ENCODE measurements around the gene AHSG. TPM values are rescaled to one million over a fixed set of nuclear protein-coding genes. Genes with fewer than 3 reads are reported as not detected.

AHSG gene
- total and polyA plus RNA-seq, 2 donors: 0.23 to 0.33 TPM

DNA sequence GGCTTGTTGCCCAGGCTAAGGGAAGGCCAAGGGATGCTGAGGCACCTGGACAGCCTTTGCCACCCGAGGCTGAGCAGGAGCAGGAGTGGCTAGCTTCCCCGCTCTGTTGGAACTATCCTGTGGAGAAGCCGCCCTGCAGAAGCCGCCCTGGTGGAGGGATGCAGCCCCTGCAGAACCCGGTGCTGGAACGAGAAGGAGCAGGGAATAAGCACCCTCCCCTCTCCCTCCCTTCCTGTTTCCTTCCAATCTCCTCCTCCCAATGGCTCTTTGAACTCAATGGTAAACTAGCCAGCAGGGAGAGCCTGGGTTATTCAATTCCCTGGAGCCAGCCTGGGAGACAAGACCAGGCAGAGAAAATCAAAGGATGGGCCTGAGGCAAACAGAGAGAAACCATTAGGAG is 41.1 kb downstream of the AHSG start:
- Histone ChIP-seq H3K9me3 (ENCODE audit: control insufficient read depth in 2 of 2, insufficient read depth in 1 of 2, low read length in 1 of 2) (no peaks in the 10 kb centered on the region), H3K36me3 (ENCODE audit: control insufficient read depth in 2 of 2, insufficient read depth in 2 of 2, low read length in 1 of 2) (no peaks in the 10 kb centered on the region), H3K27ac (ENCODE audit: low read depth in 1 of 2, low read length in 1 of 2) (no peak overlapping the region), H3K4me3 (ENCODE audit: low read length in 2 of 2) (no peak overlapping the region), H3K27me3 (ENCODE audit: control insufficient read depth in 2 of 2, insufficient read depth in 1 of 2, low read length in 1 of 2) (no peaks in the 10 kb centered on the region), H3K4me1 (ENCODE audit: control insufficient read depth in 2 of 2, insufficient read depth in 2 of 2, low read length in 2 of 2) (no peaks in the 10 kb centered on the region)
- WGBS: 70% methylated on average over 6 of the region's 6 CpGs
- DNase-seq (ENCODE audit: low read depth in 6 of 9, low spot score in 9 of 9): no peak

DNA sequence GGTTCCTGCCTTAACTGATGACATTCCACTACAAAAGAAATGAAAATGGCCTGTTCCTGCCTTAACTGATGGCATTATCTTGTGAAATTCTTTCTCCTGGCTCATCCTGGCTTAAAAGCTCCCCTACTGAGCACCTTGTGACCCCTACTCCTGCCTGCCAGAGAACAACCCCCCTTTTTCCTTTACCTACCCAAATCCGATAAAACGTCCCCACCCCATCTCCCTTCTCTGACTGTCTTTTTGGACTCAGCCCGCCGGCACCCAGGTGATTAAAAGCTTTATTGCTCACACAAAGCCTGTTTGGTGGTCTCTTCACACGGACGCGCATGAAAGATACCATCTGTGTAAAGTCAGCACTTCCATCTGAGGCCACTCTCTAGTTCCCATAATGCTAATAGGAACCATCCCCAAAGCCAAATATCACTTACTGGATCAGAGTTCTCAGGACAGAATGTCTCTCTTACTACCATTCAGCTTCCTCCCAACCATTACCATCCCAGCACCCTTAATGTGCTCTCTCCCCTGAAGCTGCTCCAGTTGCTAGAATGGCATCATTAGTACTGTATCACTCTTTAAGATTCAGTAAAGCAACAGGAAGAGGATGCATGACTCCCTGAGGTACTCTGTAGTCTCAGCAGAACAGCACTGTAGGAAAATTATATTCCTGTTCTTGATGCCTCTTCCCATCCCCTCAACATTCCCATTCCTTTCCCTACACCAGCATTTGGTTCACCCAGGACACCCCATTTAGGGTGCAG is 50.7 kb downstream of the AHSG start:
- Histone ChIP-seq H3K4me1 (ENCODE audit: control insufficient read depth in 2 of 2, insufficient read depth in 2 of 2, low read length in 2 of 2) (no peaks in the 10 kb centered on the region), H3K36me3 (ENCODE audit: control insufficient read depth in 2 of 2, insufficient read depth in 2 of 2, low read length in 1 of 2) (no peaks in the 10 kb centered on the region), H3K27ac (ENCODE audit: low read depth in 1 of 2, low read length in 1 of 2) (no peak overlapping the region), H3K9me3 (ENCODE audit: control insufficient read depth in 2 of 2, insufficient read depth in 1 of 2, low read length in 1 of 2) (no peaks in the 10 kb centered on the region), H3K4me3 (ENCODE audit: low read length in 2 of 2) (no peak overlapping the region), H3K27me3 (ENCODE audit: control insufficient read depth in 2 of 2, insufficient read depth in 1 of 2, low read length in 1 of 2) (peaks cover 0 to 10% of the 10 kb centered on the region in 2 donors)
- WGBS: 63% methylated on average over 7 of the region's 7 CpGs
- no peak for DNase-seq (ENCODE audit: low read depth in 6 of 9, low spot score in 9 of 9)

GRCh38 chr3:186664119-186664495 is 51.2 kb downstream of the AHSG start:
- DNase-seq (ENCODE audit: low read depth in 6 of 9, low spot score in 9 of 9): no peak
- Histone ChIP-seq H3K4me3 (ENCODE audit: low read length in 2 of 2) (no peak overlapping the region), H3K27me3 (ENCODE audit: control insufficient read depth in 2 of 2, insufficient read depth in 1 of 2, low read length in 1 of 2) (peaks cover 0 to 10% of the 10 kb centered on the region in 2 donors), H3K9me3 (ENCODE audit: control insufficient read depth in 2 of 2, insufficient read depth in 1 of 2, low read length in 1 of 2) (no peaks in the 10 kb centered on the region), H3K27ac (ENCODE audit: low read depth in 1 of 2, low read length in 1 of 2) (no peak overlapping the region), H3K36me3 (ENCODE audit: control insufficient read depth in 2 of 2, insufficient read depth in 2 of 2, low read length in 1 of 2) (no peaks in the 10 kb centered on the region), H3K4me1 (ENCODE audit: control insufficient read depth in 2 of 2, insufficient read depth in 2 of 2, low read length in 2 of 2) (no peaks in the 10 kb centered on the region)

GRCh38 chr3:186664506-186664905 is 51.6 kb downstream of the AHSG start:
- Histone ChIP-seq H3K4me1 (ENCODE audit: control insufficient read depth in 2 of 2, insufficient read depth in 2 of 2, low read length in 2 of 2) (no peaks in the 10 kb centered on the region), H3K4me3 (ENCODE audit: low read length in 2 of 2) (no peak overlapping the region), H3K27ac (ENCODE audit: low read depth in 1 of 2, low read length in 1 of 2) (no peak overlapping the region), H3K27me3 (ENCODE audit: control insufficient read depth in 2 of 2, insufficient read depth in 1 of 2, low read length in 1 of 2) (peaks cover 0 to 10% of the 10 kb centered on the region in 2 donors), H3K9me3 (ENCODE audit: control insufficient read depth in 2 of 2, insufficient read depth in 1 of 2, low read length in 1 of 2) (no peaks in the 10 kb centered on the region), H3K36me3 (ENCODE audit: control insufficient read depth in 2 of 2, insufficient read depth in 2 of 2, low read length in 1 of 2) (no peaks in the 10 kb centered on the region)
- no peak for DNase-seq (ENCODE audit: low read depth in 6 of 9, low spot score in 9 of 9)
- 77% methylated on average over 4 of the region's 4 CpGs for WGBS

DNA sequence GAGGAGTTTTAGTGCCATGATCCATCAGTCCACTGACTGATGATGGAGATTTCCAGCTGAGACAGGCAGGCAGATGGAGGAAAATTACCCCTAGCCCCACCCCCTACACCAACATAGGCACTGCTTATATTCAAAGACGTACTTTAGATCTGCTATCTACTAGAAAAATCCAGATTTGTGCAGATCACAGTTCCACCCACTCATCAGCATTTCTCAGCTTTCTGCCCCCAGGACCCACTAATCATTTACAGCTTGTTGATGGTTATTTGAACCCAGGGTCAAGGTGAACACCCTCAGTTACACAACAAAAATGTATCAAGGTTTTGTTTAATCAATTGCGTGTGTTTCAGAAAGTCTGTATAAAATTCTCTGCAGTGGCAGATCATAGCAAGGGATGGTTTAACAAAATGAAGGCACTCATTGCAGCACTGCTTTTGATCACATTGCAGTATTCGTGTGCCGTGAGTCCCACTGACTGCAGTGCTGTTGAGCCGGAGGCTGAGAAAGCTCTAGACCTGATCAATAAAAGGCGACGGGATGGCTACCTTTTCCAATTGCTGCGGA is 52.8 kb downstream of the AHSG start, which contains the start of gene HRG:
HRG (plus strand) TSS at position 390 of the 564 bp plus-strand sequence; CDS start at position 408, 18 bp downstream.
- Histone ChIP-seq H3K36me3 (ENCODE audit: control insufficient read depth in 2 of 2, insufficient read depth in 2 of 2, low read length in 1 of 2) (no peaks in the 10 kb centered on the region), H3K9me3 (ENCODE audit: control insufficient read depth in 2 of 2, insufficient read depth in 1 of 2, low read length in 1 of 2) (no peaks in the 10 kb centered on the region), H3K27me3 (ENCODE audit: control insufficient read depth in 2 of 2, insufficient read depth in 1 of 2, low read length in 1 of 2) (peaks cover 0 to 10% of the 10 kb centered on the region in 2 donors), H3K4me3 (ENCODE audit: low read length in 2 of 2) (no peak within 1 kb of the TSS), H3K27ac (ENCODE audit: low read depth in 1 of 2, low read length in 1 of 2) (no peak within 1 kb of the TSS), H3K4me1 (ENCODE audit: control insufficient read depth in 2 of 2, insufficient read depth in 2 of 2, low read length in 2 of 2) (no peaks in the 10 kb centered on the region)
- WGBS: 96% methylated on average over 8 of the region's 8 CpGs
- no peak for DNase-seq (ENCODE audit: low read depth in 6 of 9, low spot score in 9 of 9)

DNA sequence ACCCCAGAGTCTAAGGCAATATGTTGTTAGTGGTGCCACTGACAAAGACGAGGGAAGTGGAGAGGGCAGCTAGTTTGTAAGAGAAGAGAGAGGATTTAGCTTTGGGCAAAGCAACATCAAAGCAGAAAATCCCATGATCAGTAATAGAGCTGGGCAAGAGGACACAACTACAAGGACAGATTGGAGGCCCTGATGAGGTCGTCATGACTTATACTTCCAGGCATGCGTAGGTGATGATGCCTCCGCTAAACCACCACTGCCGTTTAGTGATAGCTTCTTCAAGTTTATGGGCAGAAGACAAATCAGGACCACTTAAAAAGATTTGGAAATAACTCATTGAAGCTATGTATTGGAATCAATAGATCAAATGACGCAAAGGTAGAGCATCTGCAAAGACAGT is 55.6 kb downstream of the AHSG start:
- no peaks in the 10 kb centered on the region for H3K36me3 ChIP-seq (ENCODE audit: control insufficient read depth in 2 of 2, insufficient read depth in 2 of 2, low read length in 1 of 2)
- H3K4me3 ChIP-seq (ENCODE audit: low read length in 2 of 2): no peak overlapping the region
- H3K27ac ChIP-seq (ENCODE audit: low read depth in 1 of 2, low read length in 1 of 2): no peak overlapping the region
- H3K9me3 ChIP-seq (ENCODE audit: control insufficient read depth in 2 of 2, insufficient read depth in 1 of 2, low read length in 1 of 2): no peaks in the 10 kb centered on the region
- 81% methylated on average over 6 of the region's 6 CpGs for WGBS
- H3K4me1 ChIP-seq (ENCODE audit: control insufficient read depth in 2 of 2, insufficient read depth in 2 of 2, low read length in 2 of 2): no peaks in the 10 kb centered on the region
- no peak for DNase-seq (ENCODE audit: low read depth in 6 of 9, low spot score in 9 of 9)
- peaks cover 0 to 9% of the 10 kb centered on the region in 2 donors for H3K27me3 ChIP-seq (ENCODE audit: control insufficient read depth in 2 of 2, insufficient read depth in 1 of 2, low read length in 1 of 2)

DNA sequence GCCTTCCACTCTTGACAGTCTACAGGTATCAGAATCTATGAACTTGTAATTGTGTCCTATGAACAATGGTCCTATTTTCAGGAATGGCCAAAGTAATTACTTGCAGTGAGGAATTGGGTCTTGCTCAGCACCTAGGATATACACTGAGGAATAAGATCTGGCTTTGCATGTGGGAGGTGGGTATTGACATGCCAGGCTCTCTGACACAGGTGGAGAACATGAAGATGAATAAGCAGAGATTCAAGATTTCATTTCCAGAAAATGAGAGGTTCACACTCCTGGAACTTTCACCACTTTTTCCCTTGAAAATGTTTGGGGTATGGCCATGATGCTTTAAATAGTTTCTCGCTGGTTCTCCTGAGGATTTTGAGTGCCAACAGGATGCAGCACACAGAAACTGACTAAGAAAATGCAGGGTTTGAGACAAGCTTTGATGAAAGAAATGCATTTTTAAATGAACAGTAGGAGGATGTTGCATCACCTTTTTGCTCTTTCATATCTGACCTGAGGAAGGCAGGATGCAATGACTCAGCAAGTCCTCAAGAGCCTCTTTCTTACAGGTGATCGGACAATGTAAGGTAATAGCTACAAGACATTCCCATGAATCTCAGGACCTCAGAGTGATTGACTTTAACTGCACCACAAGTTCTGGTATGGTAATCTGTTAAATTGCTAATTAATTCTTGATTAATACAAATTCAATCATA is 56.7 kb downstream of the AHSG start:
- no peak overlapping the region for H3K27ac ChIP-seq (ENCODE audit: low read depth in 1 of 2, low read length in 1 of 2)
- no peak for DNase-seq (ENCODE audit: low read depth in 6 of 9, low spot score in 9 of 9)
- WGBS: 92% methylated on average over 2 of the region's 2 CpGs
- peaks cover 0 to 9% of the 10 kb centered on the region in 2 donors for H3K27me3 ChIP-seq (ENCODE audit: control insufficient read depth in 2 of 2, insufficient read depth in 1 of 2, low read length in 1 of 2)
- no peaks in the 10 kb centered on the region for H3K4me1 ChIP-seq (ENCODE audit: control insufficient read depth in 2 of 2, insufficient read depth in 2 of 2, low read length in 2 of 2)
- no peak overlapping the region for H3K4me3 ChIP-seq (ENCODE audit: low read length in 2 of 2)
- H3K36me3 ChIP-seq (ENCODE audit: control insufficient read depth in 2 of 2, insufficient read depth in 2 of 2, low read length in 1 of 2): no peaks in the 10 kb centered on the region
- H3K9me3 ChIP-seq (ENCODE audit: control insufficient read depth in 2 of 2, insufficient read depth in 1 of 2, low read length in 1 of 2): no peaks in the 10 kb centered on the region

GRCh38 chr3:186670155-186670554 is 57.3 kb downstream of the AHSG start:
- H3K36me3 ChIP-seq (ENCODE audit: control insufficient read depth in 2 of 2, insufficient read depth in 2 of 2, low read length in 1 of 2): no peaks in the 10 kb centered on the region
- no peaks in the 10 kb centered on the region for H3K9me3 ChIP-seq (ENCODE audit: control insufficient read depth in 2 of 2, insufficient read depth in 1 of 2, low read length in 1 of 2)
- DNase-seq (ENCODE audit: low read depth in 6 of 9, low spot score in 9 of 9): no peak
- no peaks in the 10 kb centered on the region for H3K4me1 ChIP-seq (ENCODE audit: control insufficient read depth in 2 of 2, insufficient read depth in 2 of 2, low read length in 2 of 2)
- H3K27ac ChIP-seq (ENCODE audit: low read depth in 1 of 2, low read length in 1 of 2): no peak overlapping the region
- no peak overlapping the region for H3K4me3 ChIP-seq (ENCODE audit: low read length in 2 of 2)
- peaks cover 0 to 8% of the 10 kb centered on the region in 2 donors for H3K27me3 ChIP-seq (ENCODE audit: control insufficient read depth in 2 of 2, insufficient read depth in 1 of 2, low read length in 1 of 2)
